GM18867 (cell line): ENCODE measurements around the gene NTSR2.
A peak's percentile ranks its signal among the peaks of the same experiment; 100 is the strongest.

ENCODE experiments used
- ATAC-seq: cut with Tn5 transposase; IDR thresholded peaks from one replicate; pipeline ENCODE4 v1.9.1; 2021; ENCODE audit warnings: mild to moderate bottlenecking, moderate library complexity; ENCODE audit not compliant: unreplicated experiment

NTSR2 gene

GRCh38 chr2:11633923-11634478, 36.0 kb downstream of the NTSR2 start:
- no peak for ATAC-seq

- no peak for ATAC-seq
Observed at GRCh38 chr2:11631462-11631861, 38.5 kb downstream of the NTSR2 start.

DNA sequence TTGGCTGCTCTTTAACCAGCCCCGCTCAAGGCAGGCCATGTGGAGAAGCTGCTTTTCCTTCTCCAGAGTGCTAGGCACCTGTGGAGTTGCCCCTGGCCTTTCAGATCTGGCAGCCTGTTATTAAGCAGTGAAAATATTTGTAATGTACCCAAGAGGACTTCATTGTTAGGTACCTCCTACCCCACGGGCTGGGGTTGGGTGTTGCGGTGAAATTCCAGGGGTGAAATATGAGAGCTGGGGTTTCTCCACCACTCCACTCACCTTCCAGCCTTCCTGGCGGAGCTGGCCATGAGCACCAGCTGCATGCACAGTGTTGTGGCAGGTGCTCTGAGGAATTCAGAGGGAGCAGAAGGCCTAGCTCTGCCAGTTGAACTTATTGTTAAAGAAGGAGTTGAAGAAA, 39.1 kb downstream of the NTSR2 start:
- no peak for ATAC-seq

DNA sequence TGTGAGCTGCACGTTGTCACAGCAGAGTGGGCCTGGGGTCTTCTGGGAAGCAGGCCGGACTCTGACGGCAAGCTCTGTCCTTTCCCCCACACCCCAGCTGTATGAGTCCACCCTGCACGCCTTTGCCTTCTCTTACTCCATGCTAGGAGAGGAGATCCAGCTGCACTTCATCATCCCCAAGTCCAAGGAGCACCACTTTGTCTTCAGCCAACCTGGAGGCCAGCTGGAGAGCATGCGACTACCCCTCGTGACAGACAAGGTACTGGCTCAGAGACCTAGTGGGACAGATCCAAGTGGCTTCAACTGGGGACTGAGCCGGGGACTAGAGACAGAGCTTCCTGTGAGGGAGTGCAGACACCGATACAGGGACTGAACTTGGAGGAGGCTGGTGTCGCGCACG, 40.1 kb downstream of the NTSR2 start:
- ATAC-seq = no peak

DNA sequence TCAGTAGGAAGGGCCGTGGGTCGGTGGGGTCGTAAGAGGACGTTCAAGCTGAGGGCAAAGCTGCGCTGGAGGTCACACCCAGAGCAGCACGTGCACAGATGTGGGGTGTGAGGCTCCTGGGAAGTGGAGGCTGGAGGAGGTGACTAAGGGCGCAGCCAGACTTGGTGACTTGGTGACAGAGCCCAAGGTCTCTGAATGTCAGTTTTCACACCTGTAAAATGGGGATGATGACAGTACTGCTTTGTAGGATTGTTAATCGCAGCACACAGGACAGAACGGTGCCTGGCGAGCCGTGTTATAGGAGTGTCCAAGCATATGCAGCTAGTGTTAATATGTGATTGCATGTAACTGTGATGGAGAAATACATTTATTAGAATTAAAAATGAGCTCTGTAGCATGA, 40.8 kb downstream of the NTSR2 start:
- no peak for ATAC-seq

GRCh38 chr2:11628675-11629074, 41.3 kb downstream of the NTSR2 start:
- no peak for ATAC-seq

GRCh38 chr2:11625671-11626070, 44.3 kb downstream of the NTSR2 start:
- no peak for ATAC-seq

GRCh38 chr2:11624893-11625292, 45.1 kb downstream of the NTSR2 start:
- ATAC-seq = peak; percentile 64

DNA sequence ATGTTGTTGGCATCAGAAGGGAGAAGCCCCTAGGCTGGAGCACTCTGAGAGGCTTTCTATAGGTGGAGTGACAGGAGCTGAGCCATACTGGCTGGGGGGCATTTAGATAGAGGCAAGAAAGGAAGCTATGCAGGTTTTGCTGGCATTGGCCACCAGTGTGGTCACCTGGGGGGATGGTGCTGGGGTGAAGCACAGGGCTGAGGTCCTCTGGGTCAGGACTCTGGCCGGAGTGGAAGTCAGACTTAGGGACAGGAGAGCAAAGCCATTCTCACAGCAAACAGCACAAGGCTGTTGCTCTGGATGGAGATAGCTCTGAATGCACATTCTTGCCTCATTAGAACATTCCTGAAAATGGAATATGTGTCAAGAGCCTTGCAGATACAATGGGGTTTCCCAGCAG, 47.4 kb downstream of the NTSR2 start:
- no peak for ATAC-seq

DNA sequence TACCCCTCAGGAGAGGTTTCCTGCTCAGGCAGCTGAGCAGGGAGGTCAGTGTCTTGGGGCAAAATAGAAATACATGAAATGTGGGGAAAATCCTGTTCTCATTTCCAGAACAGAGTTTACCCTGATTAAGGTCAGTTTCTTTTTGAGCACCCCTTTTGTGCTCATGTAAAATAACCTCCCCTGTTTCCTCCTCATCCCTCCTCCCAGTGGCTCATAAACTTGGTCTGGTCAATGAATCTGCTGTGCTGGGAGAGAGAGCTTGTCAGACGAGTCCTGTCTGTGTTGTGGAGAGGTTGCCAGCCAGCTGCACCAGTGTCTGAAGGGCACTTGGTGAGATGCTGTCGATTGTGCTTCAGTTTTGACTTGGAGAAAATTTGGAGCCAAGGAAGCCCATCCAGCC, 48.6 kb downstream of the NTSR2 start:
- no peak for ATAC-seq

DNA sequence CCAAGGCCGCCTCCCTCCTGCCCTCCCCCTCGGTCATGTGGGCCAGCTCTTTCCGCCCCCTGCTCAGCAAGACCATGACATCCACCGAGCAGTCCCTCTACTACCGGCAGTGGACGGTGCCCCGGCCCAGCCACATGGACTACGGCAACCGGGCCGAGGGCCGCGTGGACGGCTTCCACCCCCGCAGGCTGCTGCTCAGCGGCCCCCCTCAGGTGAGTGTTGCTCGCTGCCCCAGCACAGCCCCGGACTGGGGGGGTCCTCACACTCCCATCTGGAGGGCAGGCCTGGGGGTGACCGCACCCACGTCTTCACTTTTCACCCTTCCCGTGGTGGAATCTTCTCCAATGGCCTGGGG, 51.3 kb downstream of the NTSR2 start:
- ATAC-seq = no peak

GRCh38 chr2:11617984-11618707, 51.8 kb downstream of the NTSR2 start:
- no peak for ATAC-seq

DNA sequence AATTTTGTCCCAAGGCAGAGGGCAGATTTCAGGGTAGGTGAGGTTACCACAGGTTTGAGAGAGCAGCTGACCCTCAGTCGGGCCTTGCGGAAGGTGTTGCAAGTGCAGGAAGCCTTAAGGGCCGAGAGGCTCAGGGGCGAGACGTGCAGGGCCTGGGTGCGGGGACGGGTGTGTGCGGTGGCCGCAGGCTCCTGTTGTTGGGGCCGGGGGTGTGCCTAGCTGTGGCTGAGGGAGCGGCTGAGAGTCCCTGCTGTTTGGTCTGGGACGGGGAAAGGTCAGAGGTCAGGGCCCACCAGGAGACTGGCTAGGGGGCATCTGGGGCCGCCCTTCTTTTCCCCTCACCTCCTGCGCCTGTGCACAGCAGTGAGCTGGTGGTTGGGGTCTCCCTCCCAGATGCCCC, 52.5 kb downstream of the NTSR2 start:
- no peak for ATAC-seq

GRCh38 chr2:11616851-11617415, 53.1 kb downstream of the NTSR2 start:
- ATAC-seq = no peak

DNA sequence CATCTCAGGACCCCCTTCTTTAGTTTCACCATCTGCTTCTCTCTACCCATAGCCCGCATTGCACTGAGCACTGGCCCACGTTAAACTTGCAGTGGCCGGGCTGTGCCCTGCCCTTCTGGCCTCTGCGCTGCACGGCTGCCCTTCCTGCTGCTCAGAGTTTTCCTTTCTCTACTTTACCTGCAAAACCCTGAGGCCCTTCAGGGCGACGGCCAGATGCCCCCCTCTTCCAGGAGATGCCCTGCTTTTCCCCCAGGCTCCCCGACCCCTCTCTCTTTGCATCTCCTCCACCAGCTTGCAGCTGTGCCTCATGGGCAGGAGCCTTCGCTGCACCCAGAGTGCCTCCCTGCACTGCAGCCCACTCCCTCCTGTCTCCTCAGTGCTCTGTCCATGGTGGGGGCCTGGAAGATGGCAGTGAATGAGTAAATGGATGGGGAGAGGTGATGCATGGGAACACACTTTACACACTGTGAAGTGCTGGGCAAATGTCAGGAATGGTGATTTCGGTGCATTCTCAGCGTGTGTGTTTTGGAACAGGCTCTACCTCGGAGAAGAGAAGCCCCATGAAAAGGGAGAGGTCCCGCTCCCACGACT, 53.8 kb downstream of the NTSR2 start:
- ATAC-seq = no peak

DNA sequence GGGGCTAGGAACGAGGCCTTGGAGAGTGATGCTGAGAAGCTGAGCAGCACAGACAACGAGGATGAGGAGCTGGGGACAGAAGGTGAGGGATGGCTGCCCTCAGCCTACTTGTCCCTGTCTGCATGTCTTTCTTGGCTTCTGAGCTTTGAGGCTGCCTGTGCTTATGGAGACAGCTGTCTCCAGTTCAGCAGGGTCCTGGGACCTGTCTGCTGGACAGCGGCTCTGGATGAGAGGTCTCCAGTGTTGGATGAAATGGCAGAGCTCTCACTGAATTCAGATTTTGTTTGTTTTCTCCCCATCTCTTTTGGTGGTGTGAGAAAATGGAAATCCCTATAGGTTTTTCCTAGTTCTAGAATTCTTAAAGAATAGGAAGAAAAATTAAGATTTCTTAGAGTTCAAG, 54.8 kb downstream of the NTSR2 start:
- no peak for ATAC-seq

DNA sequence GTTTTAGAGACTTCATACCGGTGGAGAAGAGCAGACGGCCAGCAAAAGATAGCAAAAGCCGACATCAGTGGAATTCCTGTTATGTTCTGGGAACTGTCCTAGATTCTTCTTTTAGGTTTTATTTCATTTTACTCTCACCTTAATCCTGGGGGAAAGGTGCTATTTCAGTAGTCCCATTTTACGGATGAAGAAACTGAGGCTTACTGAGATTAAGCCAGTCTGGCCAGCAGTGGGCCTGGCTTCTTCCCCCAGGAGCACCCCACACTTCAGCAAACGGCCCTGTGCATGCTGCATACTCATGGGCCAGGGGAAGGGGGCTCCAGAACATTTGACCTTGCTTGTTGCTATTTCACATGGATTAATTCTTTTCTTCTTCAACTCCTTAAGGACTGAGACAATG, 56.7 kb downstream of the NTSR2 start:
- ATAC-seq = no peak

- ATAC-seq = no peak
Observed at GRCh38 chr2:11612553-11613215, 57.3 kb downstream of the NTSR2 start.

DNA sequence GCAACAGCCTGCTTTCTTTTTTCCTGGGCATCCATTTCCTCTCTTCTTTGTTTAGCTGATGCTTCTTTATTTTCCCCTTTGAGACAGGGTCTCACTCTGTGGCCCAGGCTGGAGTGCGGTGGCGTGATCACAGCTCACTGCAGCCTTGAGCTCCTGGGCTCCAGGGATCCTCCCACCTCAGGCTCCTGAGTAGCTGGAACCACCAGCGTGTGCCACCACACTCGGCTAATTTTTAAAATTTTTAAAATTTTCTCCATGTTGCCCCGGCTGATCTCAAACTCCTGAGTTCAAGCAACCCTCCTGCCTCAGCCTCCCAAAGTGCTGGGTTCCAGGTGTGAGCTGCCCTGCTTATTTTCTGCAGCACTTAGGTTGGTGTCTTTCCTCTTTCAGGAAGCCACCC, 58.7 kb downstream of the NTSR2 start:
- ATAC-seq = no peak

DNA sequence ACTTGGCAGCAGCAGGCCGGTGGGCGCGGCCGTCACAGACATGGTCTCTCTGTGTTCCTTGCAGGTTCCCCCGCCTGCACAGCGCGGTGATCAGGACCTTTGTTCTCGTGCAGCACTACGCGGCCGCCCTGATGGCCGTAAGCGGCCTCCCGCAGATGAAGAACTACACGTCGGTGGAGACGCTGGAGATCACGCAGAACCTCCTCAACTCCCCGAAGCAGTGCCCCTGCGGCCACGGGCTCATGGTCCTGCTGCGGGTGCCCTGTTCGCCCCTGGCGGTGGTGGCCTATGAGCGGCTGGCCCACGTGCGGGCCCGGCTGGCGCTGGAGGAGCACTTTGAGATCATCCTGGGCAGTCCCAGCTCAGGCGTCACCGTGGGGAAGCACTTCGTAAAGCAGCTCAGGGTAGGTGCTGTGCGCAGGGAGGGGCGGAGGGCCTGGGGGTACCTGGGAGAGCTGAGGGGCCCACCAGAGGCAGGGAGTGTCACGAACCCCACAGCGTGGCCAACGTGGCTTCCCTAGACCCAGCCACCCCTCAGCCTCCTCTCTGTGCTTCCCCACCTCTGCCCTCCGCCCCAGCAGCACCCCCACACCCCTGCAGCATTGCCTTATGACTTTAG, 59.3 kb downstream of the NTSR2 start:
- no peak for ATAC-seq
